ENCODE data around the gene BHLHA9.

DNA sequence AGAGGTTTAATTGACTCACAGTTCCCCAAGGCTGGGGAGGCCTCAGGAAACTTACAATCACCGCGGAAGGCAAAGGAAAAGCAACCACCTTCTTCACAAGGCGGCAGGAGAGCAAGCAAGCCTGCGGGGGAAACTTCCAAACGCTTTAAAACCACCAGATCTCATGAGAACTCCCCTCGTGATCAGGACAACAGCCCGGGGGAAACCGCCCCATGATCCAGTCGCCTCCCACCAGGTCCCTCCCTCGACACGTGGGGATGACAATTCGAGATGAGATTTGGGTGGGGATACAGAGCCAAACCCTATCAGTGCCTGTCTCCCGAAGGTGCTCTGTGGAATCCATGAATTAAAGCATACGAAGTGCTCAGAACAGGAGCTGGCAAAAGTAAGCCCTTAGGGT, 46.6 kb upstream of the BHLHA9 start:
- TF ChIP-seq, protein P1, sequence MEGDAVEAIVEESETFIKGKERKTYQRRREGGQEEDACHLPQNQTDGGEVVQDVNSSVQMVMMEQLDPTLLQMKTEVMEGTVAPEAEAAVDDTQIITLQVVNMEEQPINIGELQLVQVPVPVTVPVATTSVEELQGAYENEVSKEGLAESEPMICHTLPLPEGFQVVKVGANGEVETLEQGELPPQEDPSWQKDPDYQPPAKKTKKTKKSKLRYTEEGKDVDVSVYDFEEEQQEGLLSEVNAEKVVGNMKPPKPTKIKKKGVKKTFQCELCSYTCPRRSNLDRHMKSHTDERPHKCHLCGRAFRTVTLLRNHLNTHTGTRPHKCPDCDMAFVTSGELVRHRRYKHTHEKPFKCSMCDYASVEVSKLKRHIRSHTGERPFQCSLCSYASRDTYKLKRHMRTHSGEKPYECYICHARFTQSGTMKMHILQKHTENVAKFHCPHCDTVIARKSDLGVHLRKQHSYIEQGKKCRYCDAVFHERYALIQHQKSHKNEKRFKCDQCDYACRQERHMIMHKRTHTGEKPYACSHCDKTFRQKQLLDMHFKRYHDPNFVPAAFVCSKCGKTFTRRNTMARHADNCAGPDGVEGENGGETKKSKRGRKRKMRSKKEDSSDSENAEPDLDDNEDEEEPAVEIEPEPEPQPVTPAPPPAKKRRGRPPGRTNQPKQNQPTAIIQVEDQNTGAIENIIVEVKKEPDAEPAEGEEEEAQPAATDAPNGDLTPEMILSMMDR (IDR thresholded peaks at IDR 0.05 in 4 of 5, conservative IDR thresholded peaks at IDR 0.05 in 1 of 5) = no peak
- no peak for TF ChIP-seq POLR2A (IDR thresholded peaks at IDR 0.05)

Measured in gastrocnemius medialis (tissue), 4 donors.